BJ (cell line): Measurements from ENCODE around the gene ROR1. TPM values are rescaled to one million over a fixed set of nuclear protein-coding genes. Genes with fewer than 3 reads are reported as not detected.

Source experiments
- CTCF ChIA-PET: fragments of 350-600 bp; formaldehyde crosslinking; extraction: SDS; loops from one replicate; lab custom pipeline; 2021; ENCODE audit warnings: antibody characterized with exemption, inconsistent platforms; lab: Yijun Ruan, JAX
- POLR2A ChIA-PET: fragments of 300-600 bp; sonication (Branson Sonifier 250); formaldehyde crosslinking; extraction: SDS; loops from one replicate; lab custom pipeline; 2021; ENCODE audit warnings: antibody characterized with exemption; lab: Charles Lee
- DNase-seq: peaks from one replicate; pipeline ENCODE4 v3.0.0-alpha.2; 2011; ENCODE audit warnings: low read depth
- H3K27me3 ChIP-seq: 2 replicates; pipeline ENCODE4 v1.6.0; 2011; ENCODE audit warnings: low read length; ENCODE audit not compliant: control insufficient read depth, insufficient read depth
- H3K36me3 ChIP-seq: 2 replicates; pipeline ENCODE4 v1.5.1; 2011; ENCODE audit warnings: low read length; ENCODE audit not compliant: control insufficient read depth, insufficient read depth
- H3K4me3 ChIP-seq: 2 replicates; pipeline ENCODE4 v1.5.1; 2011; ENCODE audit warnings: low read depth, mild to moderate bottlenecking, control low read depth, low read length
- polyA plus RNA-seq: library from polyadenylated mRNA; depleted of rRNA; stranded (reverse); fragments of >200 nt; gene quantifications from 2 replicates; pipeline ENCODE4 v1.2.3, GENCODE V29; 2011
- TF ChIP-seq, protein P1 (sequence below): IDR thresholded peaks from 2 replicates; pipeline ENCODE4 v1.5.1; 2011; ENCODE audit warnings: low read depth, mild to moderate bottlenecking, control low read depth, inconsistent platforms, low read length, moderate library complexity; ENCODE audit not compliant: insufficient read depth

ROR1 gene
- polyA plus RNA-seq, 1 experiment, result 4.6 TPM

DNA sequence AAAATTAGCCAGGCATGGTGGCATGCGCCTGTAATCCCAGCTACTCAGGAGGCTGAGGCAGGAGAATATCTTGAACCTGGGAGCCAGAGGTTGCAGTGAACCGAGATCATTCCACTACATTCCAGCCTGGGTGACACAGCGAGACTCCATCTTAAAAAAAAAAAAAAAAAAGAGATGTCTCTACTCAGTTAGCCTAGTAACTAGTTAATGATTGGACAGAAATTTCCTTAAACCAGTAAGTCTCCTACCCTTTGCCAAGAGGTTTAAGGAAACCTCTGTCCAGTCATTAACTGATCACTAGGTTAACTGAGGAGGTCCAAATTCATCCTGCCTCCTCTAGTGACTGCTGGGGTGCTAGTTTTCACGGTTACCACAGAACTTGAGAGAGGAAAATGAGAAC is 285.7 kb downstream of the ROR1 start:
- CTCF ChIA-PET, result no interaction called here
- POLR2A ChIA-PET, result no interaction called here
- TF ChIP-seq, protein P1, sequence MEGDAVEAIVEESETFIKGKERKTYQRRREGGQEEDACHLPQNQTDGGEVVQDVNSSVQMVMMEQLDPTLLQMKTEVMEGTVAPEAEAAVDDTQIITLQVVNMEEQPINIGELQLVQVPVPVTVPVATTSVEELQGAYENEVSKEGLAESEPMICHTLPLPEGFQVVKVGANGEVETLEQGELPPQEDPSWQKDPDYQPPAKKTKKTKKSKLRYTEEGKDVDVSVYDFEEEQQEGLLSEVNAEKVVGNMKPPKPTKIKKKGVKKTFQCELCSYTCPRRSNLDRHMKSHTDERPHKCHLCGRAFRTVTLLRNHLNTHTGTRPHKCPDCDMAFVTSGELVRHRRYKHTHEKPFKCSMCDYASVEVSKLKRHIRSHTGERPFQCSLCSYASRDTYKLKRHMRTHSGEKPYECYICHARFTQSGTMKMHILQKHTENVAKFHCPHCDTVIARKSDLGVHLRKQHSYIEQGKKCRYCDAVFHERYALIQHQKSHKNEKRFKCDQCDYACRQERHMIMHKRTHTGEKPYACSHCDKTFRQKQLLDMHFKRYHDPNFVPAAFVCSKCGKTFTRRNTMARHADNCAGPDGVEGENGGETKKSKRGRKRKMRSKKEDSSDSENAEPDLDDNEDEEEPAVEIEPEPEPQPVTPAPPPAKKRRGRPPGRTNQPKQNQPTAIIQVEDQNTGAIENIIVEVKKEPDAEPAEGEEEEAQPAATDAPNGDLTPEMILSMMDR, result no peak
- no peak for DNase-seq
- Histone ChIP-seq H3K36me3 (no peaks in the 10 kb centered on the region), H3K27me3 (no peaks in the 10 kb centered on the region), H3K4me3 (no peak overlapping the region)

DNA sequence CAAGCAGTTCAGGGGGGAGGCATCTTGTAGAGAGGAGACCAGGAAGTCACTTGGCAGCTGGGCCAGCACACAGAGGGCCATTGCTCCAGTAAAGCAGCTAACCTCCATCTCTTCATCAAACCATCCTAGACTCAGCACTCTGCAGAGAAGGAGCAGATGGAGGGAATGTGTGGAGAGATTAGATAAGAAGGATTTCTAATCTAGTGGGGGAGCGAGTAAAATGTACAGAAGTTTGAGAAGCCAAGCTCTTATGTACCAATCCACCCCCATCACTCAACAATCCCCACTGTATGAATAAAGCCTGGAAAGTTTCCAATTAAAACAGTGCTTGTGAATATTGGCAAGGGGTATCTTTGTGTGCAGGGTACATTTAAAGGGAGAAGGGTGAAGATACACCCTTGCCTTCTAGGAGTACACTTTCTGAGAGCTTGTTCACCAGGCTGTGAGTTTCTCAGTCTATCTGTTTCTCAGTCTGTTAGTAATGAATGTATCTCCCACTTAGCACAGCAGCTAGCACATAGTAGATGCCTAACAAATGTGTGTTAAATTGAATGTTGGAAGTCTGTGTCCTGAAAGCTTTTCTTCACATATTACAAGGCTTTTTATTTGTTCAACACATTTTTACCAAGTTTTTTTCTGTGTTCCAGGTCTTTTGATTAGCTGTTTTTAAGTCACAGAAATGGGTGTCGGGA is 286.9 kb downstream of the ROR1 start:
- H3K27me3 ChIP-seq, result no peaks in the 10 kb centered on the region
- TF ChIP-seq, protein P1, result no peak
- H3K4me3 ChIP-seq, result no peak overlapping the region
- DNase-seq, result no peak
- ChIA-PET CTCF (interaction anchor here (1.0 kb wide), 2 partner anchors 11 to 16 kb away, joined by 3 to 4 read pairs; no protein-coding TSS in a partner anchor), POLR2A (interaction anchor here (0.6 kb wide), 1 partner anchor 287 kb away, joined by 10 read pairs; no protein-coding TSS in a partner anchor)
- no peaks in the 10 kb centered on the region for H3K36me3 ChIP-seq

DNA sequence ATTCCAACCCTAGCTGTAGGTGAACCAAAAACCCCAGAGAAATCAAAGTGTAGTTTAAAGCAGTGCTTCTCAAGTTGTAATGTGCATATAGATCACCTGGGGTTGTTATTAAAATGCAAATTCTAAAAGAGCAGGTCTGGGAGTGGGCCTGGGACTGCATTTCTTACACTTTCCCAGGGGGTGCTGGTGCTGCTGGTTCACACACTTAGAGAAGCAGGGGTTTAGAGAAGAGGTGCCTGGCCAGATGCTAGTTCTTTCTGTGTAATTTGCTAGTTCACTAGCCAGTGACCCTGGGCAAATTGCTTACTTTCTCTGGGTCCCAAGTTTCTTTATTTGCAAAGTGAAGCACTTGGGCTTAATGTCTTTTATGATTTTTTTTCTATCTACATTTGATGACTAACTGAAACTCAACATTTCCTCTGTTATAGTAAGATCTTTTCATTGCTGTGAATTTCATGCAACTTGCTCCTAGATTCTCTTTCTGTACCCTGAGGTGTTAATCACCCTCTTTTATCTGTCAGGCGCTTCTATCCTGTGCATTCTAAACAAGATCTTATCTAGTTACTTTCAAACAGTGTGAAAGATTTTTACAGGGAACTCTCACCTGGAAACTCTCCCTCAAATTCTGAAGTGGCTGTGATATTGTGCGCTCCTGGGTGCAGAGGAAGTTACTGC is 287.8 kb downstream of the ROR1 start:
- ChIA-PET POLR2A (no interaction called here), CTCF (interaction anchor here (1.0 kb wide), 1 partner anchor 10 kb away, joined by 3 read pairs; no protein-coding TSS in a partner anchor)
- DNase-seq, result no peak
- TF ChIP-seq, protein P1, result no peak
- Histone ChIP-seq H3K36me3 (no peaks in the 10 kb centered on the region), H3K4me3 (no peak overlapping the region), H3K27me3 (no peaks in the 10 kb centered on the region)

DNA sequence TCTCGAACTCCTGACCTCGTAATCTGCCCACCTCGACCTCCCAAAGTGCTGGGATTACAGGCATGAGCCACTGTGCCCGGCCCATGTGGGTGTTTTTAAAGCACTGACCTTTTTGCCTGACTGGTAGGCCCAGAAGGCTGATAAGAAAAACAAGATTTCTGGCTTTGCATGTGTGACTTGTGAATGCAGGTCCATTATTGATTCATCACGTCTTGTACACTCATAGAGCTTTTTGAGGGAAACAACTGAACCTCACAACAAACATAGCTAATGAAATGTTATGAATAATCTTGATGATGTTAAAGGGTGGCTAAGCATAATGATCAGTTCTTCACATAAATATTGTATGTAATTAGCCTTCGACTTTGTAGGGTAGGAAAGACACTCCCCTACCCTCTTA is 288.7 kb downstream of the ROR1 start:
- H3K27me3 ChIP-seq, result no peaks in the 10 kb centered on the region
- ChIA-PET CTCF (no interaction called here), POLR2A (no interaction called here)
- no peaks in the 10 kb centered on the region for H3K36me3 ChIP-seq
- TF ChIP-seq, protein P1, result no peak
- DNase-seq, result no peak
- H3K4me3 ChIP-seq, result no peak overlapping the region

DNA sequence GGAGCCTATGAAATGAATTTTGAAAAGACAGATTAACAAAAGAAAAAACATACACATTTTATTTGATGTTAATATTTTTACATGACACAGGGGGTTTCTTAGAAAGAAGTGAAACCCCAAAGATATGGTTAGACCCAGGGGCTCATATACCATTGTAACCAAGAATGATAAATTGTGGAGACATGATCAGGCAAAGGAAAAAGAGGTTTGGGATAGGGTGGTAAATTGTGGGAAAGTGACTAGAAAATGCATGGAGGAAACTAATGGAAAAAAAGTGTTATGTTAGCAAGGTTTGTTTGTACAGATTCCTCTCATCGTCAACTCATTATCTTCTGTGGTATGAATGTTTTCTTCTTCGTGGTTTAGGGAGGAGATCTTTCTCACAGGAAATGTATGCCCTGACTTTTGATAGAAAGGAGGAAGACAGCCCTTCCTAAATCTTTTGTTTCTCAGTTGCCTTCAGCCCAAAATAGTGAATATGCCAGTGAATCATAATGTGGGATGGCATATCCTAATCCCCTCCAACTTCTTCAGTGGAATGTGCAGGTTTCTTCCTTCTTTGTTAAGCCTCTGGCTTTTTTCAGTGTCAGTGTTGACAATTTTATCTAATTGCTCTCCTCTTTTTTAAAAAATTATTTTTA is 289.2 kb downstream of the ROR1 start:
- no peak for DNase-seq
- ChIA-PET POLR2A (no interaction called here), CTCF (no interaction called here)
- no peak overlapping the region for H3K4me3 ChIP-seq
- TF ChIP-seq, protein P1, result no peak
- H3K27me3 ChIP-seq, result no peaks in the 10 kb centered on the region
- H3K36me3 ChIP-seq, result no peaks in the 10 kb centered on the region
